GM04504 (cell line): Measurements from ENCODE around the gene MAP2K5.
A peak's percentile ranks its signal among the peaks of the same experiment; 100 is the strongest.
"Not testable (repeated sequence)": the region's sequence is repeated elsewhere in the genome, so short reads cannot be mapped to it uniquely, and the experiment has no call there.

Experiments used
- DNase-seq: peaks from one replicate; pipeline ENCODE4 v3.0.0-alpha.2; 2012; ENCODE audit warnings: low read depth

MAP2K5 gene

GRCh38 chr15:67672834-67673233, 130.3 kb downstream of the MAP2K5 start:
- DNase-seq: not testable (repeated sequence)

DNA sequence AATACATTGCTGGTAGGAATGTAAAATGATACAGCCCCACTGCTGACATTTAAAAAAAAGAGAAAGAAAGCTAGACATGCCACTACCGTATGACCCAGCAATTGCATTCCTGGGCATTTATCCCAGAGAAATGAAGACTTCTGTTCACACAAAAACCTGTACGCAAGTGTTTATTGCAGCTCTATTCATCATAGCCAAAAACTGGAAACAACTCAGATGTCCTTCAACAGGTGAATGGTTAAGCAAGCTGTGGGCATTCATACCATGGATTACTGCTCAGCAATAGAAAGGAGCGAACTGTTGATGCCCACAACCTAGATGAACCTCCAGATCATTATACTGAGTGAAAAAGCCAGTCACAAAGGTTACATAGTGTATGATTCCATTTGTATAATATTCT, 132.5 kb downstream of the MAP2K5 start:
- DNase-seq: no peak

DNA sequence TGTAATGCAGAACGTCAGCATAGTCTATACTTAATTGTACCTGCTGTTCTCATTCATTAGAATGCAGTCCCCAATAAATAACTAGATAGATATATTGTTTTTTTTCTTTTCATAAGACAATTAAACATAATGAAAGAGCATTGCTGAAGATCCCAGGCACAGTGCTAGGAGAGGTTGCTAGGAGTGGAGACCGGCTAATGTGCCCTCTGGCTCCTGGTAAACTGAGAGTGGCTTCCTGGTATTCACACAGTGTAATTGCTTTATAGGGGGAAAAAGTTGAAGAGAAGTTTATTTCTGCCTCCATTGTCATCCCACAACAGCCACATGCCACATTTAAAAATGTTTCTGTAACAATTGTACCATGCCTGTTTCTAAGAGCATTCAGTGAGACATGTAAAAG, 135.6 kb downstream of the MAP2K5 start:
- no peak for DNase-seq

DNA sequence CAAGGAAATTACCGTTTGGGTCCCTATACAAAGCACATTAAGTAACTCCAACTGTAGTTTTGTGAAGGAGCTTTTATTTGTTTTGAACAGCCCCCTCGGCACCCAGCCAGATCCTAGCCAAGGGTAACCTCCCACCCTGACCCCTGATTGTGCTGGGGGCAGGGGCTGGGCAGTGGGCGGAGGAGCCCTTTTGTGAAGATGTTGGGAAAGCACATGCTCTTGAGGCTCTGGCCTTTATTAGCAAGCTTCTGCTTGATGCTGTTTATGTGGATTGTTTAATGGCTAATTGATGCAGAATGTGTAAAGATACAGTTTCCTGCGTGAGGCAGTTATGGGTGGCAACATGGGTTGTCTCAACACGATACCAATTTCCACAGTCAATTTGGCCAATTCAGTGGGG, 136.5 kb downstream of the MAP2K5 start:
- no peak for DNase-seq

DNA sequence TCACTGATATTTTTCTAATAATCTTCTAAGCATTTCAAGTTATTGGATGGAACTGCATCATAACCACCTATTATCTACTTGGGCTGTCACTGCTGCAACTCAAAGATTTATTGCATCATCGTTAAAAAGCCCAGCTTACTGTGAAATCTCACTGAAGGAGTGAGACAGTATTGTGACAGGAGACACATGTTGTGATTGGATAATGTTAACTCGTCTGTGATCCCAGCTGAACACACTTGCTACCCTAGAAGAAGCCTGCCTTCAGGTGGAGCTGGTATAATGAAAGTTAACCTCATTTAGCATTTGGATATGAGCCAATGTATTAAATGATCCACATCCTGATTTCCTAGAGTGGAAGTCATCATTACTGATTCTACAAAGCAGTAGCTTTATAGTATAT, 138.1 kb downstream of the MAP2K5 start:
- no peak for DNase-seq

DNA sequence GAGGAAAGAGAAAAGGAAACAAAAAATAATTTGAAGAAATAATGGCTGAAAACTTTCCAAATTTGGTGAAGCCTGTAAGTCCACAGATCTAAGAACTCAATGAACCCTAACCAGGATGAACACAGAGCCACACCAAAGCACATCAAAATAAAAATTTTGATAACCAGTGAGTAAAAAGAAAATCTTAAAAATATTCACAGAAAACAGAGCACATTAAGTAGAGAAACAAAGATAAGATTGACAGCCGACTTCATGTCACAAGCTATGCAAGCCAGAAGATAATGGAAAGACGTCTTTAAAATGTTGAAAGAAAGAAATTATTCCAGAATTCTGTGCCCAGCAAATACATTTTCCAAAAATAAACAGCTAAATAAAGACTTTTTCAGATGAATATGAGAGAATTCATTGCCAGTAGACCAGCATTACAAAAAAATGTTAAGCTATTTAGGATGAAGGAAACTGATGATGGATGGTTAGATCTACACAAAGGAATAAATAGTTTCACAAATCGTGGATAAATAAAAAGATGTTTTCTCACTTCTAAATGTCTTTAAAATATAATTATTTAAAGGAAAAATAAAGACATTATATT, 142.6 kb downstream of the MAP2K5 start:
- no peak for DNase-seq

DNA sequence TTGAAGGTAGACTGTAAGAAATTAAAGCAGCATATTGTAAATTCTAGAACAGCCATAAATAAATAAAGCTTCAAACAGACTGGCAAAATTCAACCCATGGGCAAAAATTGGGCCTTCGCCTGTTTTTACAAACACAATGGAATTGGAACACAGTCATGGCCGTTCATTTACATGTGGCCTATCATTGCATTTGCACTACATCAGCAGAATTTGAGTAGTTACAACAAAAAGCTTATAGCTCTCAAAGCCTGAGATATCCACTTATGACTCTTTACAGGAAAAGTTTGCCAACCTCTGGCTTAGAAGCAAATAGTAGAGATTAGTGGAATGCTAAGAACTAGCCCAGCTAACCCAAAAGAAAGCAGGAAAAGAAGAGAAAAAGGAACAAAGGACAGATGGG, 143.2 kb downstream of the MAP2K5 start:
- no peak for DNase-seq

DNA sequence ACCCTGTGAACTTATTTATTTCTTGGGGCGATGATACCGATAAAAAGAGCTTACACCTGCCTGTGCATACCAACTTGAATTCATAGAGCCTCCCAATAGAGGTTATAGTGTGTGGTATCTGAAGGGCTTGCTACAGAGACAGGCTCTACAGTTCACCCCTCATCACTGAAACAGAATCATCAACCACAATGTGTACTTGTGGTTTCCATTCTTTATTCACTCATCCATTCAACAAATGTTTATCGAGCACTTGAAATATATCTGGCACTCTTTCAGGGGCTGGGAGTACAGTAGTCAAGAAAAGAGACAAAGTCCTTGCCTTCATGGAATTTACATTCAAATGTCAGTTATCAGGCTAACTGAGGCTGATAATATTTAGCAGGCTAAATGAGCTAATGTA, 148.4 kb downstream of the MAP2K5 start:
- no peak for DNase-seq

- DNase-seq: no peak
Observed at GRCh38 chr15:67691450-67691849, 148.9 kb downstream of the MAP2K5 start.

DNA sequence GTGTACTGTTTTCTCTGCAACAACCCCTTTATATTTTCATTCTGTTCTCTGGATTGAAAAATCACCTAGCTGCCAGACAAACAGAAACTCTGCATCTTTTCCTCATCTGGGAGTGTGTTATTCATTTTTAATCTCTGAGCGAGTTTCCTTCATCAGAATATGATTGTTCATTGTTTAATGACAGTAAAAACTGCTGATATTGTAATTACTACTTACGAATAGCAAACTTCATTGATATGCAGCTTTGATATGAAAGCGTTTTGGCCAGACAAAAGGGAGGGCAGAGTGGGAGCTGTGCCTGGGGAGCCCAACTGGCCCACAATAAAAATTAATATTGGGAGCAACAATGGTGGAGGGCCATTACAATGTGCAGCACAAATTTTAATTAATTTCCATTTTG, 150.1 kb downstream of the MAP2K5 start:
- no peak for DNase-seq

- DNase-seq: no peak
Observed at GRCh38 chr15:67696087-67696486, 153.6 kb downstream of the MAP2K5 start.

GRCh38 chr15:67700023-67700422, 157.5 kb downstream of the MAP2K5 start:
- DNase-seq: peak; percentile 27

DNA sequence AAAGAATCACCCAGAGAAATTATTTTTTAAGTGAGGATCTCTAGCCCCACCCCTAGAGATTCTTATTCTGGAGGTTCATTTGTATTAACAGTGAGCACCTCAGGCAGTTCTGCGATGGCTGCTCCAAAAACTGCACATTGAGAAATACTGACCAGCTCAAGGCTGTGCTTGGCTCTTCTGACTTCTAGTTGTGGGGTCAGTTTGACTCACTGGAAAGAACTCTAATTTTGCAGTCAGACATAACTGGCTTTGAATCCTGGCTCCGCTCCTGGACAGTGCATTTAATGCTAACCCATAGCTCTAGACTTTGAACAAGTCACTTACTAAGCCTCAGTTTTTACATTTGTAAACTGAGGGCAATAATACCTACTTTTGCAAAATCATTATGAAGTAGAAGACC, 159.2 kb downstream of the MAP2K5 start:
- DNase-seq: peak; percentile 13

GRCh38 chr15:67707520-67708283, 165.2 kb downstream of the MAP2K5 start:
- no peak for DNase-seq

DNA sequence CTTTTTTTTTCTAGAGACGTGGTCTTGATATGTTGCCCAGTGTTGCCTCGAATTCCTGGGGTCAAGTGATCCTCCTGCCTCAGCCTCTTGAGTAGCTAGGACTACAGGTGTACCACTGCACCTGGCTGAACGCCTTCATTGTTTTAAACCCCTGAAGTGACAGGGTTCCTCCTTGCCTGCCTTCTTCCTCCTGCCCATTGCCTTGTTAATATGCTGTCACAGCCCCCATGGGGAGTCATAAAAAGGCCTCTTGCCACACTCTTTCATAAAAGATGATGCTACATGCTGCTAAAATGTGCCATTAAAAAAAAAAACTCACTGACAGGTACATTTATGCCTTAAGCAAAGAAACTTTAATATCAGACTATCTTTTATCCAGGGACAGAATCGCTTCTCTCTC, 166.0 kb downstream of the MAP2K5 start:
- DNase-seq: no peak

- no peak for DNase-seq
Observed at GRCh38 chr15:67715170-67715569, 172.7 kb downstream of the MAP2K5 start.

- no peak for DNase-seq
Observed at GRCh38 chr15:67716171-67716570, 173.7 kb downstream of the MAP2K5 start.

- DNase-seq: no peak
Observed at GRCh38 chr15:67717776-67718175, 175.3 kb downstream of the MAP2K5 start.

GRCh38 chr15:67719330-67719959, 176.9 kb downstream of the MAP2K5 start:
- DNase-seq: no peak

DNA sequence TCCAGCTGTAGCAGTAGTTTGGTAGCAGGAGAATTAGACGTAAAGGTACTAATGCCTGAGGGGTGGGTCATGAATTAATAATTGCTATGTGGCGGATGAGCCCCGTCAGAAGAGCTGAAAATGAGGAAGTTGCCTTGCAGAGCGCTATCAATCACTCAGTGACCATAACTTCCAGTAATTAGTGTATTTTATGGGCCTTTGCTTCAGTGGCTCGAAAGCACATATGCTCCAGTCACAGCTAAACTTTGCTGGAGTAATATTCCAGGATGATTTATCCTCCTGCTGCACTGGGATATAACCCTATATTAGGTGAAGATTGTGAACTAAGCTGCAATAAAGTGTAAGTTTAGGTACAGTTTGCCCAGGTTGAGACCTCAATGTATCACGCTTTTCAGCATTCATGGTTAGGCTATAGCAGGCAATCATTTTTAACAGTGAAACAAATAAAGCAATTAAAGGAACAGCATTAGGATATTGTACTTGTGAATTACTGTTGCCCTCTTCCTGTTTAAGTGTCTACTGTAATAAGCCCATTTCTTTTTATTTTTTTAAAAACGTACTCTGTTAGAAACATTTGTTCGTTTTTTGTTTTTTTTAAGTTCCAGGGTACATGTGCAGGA, 178.2 kb downstream of the MAP2K5 start:
- DNase-seq: no peak

- DNase-seq: no peak
Observed at GRCh38 chr15:67722030-67722817, 179.7 kb downstream of the MAP2K5 start.
